Transverse colon (tissue), 4 donors: Measurements from ENCODE around the gene MPPED2. TPM values are rescaled to one million over a fixed set of nuclear protein-coding genes. Genes with fewer than 3 reads are reported as not detected.

Experiments
- DNase-seq: peaks from one replicate; pipeline ENCODE4 v3.0.0-alpha.2; 2019
- H3K27ac ChIP-seq, 4 donors: fragments of 200-600 bp; sonication (generic); 2 replicates each; pipeline ENCODE4 v1.5.1; 2016 to 2018; ENCODE audit warnings: inconsistent platforms in 4 of 4
- H3K27me3 ChIP-seq: fragments of 200-600 bp; sonication (generic); 2 replicates; pipeline ENCODE4 v1.5.1; 2017; ENCODE audit warnings: inconsistent platforms
- H3K36me3 ChIP-seq, 4 donors: fragments of 200-600 bp; sonication (generic); 2 replicates each; pipeline ENCODE4 v1.5.1; 2017 to 2019; ENCODE audit warnings: inconsistent platforms in 4 of 4
- H3K4me1 ChIP-seq, 4 donors: fragments of 200-600 bp; sonication (generic); 2 replicates each; pipeline ENCODE4 v1.5.1; 2017 to 2020; ENCODE audit warnings: inconsistent platforms in 4 of 4
- H3K4me3 ChIP-seq, 4 donors: fragments of 200-600 bp; sonication (generic); 1 replicate in 1 of 4; 2 replicates in 3 of 4; pipeline versions ENCODE4 v1.5.1 to v1.6.1; 2017 to 2019; ENCODE audit warnings: inconsistent platforms in 4 of 4
- H3K9me3 ChIP-seq, 2 donors: fragments of 200-600 bp; sonication (generic); 2 replicates each; pipeline ENCODE4 v1.5.1; 2017 to 2019; ENCODE audit warnings: inconsistent platforms in 2 of 2
- EP300 ChIP-seq: sonication (generic); formaldehyde crosslinking; IDR thresholded peaks from one replicate; pipeline ENCODE4 v1.6.1; 2017; ENCODE audit warnings: antibody characterized with exemption, low read depth
- POLR2A ChIP-seq: fragments of 450-650 bp; IDR thresholded peaks from one replicate; pipeline ENCODE4 v1.6.1; 2016; ENCODE audit warnings: antibody characterized with exemption, mild to moderate bottlenecking, moderate library complexity
- POLR2AphosphoS5 ChIP-seq, 3 donors: sonication (generic); formaldehyde crosslinking; IDR thresholded peaks; one replicate each; pipeline ENCODE4 v1.6.1; 2016; ENCODE audit warnings: antibody characterized with exemption in 3 of 3
- WGBS, 2 donors: methylation state at CpG; one replicate each; pipeline ENCODE4 v1.1.5; 2018; ENCODE audit warnings: low coverage in 1 of 2; 5-methylcytosine and 5-hydroxymethylcytosine counted together
- in situ Hi-C, 4 donors: fragments of 200-750 bp; cut with MboI; loops; one replicate each; pipeline versions ENCODE4 v1.15.0 to v1.15.1; 2017; ENCODE audit warnings: low sequenced_read_pairs in 3 of 4, low pct_ligation_motif_present in 1 of 4, low pct_unique_long_range_greater_than_20kb in 1 of 4
- intact Hi-C: fragments of 100-400 bp; cut with DNase I; formaldehyde crosslinking; loops from one replicate; pipeline ENCODE4 v1.15.1; 2023; ENCODE audit warnings: low total_unique reads
- total RNA-seq, 4 donors: library from RNA; depleted of rRNA; stranded (reverse); fragments of >200 nt; gene quantifications; one replicate each; pipeline ENCODE4 v1.1.0, GENCODE V29; 2016
- TF ChIP-seq, protein P1 (sequence below), 5 experiments: fragments of 200-600 bp in 3 of 5; fragments of 450-650 bp in 2 of 5; sonication (generic) in 3 of 5; IDR thresholded peaks; 1 replicate in 2 of 5; 2 replicates in 3 of 5; pipeline ENCODE4 v1.5.1; 2016 to 2017; ENCODE audit warnings: antibody characterized with exemption in 5 of 5, inconsistent platforms in 3 of 5, mild to moderate bottlenecking in 2 of 5, moderate library complexity in 1 of 5

The MPPED2 gene
- total RNA-seq, 4 donors from 2014 or later: 1.4 to 1.6 TPM; not detected in 2

DNA sequence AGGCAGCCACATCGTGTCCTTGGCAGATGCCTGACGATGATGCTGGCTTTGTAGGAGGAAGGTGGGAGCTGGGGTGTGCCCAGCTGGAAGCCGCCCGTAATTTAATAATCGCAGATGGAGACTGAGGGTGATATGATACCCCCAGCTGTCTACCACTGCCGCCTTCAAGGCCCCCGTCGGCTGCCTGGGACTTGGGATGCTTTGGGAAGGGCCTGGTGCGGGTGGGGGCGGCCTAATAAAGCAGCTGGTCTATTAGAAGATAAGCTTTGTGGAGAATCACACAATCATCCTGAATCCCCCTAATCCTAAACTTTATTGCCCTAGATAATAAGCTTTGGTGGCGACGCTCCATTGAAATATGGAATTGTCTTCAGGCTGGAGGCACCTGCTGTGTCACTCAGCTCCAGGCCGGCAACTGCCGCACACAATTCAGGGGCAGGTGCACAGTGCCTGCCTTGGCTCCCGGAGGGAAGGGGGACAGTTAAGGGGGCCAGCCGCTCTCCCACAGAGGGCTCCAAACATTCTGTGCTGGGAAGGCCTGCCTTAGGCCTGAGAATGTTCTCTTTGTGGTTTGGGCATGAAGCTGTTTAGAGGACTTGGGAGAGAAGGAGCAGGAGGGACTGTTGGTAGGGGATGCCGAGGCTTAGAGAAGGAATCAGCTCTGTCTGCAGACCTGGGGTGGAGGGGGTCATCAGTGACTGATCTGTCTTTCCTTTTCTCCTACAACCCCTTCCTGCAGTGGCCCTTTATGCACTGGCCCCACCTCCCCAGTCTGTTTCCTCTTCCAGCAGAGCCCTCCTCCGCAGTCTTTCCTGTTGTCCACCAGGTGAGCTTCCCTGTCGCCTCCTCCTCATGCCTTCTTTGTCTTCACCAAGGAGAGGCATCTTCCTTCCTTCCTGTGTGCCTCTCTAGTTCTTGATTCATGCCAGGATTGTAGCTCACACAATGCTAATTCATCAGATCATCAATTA, 198.0 kb downstream of the MPPED2 start:
- Histone ChIP-seq H3K27me3 (no peaks in the 10 kb centered on the region), H3K36me3 (no peaks in the 10 kb centered on the region), H3K27ac (no peak overlapping the region), H3K9me3 (no peaks in the 10 kb centered on the region), H3K4me1 (peaks cover 0 to 4% (median 0%) of the 10 kb centered on the region in 4 donors), H3K4me3 (no peak overlapping the region)
- in situ Hi-C loops (no loop called here), intact Hi-C loops (no loop called here)
- no peak for DNase-seq
- 88 to 93% methylated on average over 3 to 19 of the region's 19 CpGs for WGBS, 2 donors
- TF ChIP-seq EP300 (no peak), POLR2AphosphoS5 (IDR thresholded peaks at IDR 0.05) (no peak), POLR2A (no peak)
- TF ChIP-seq, protein P1, sequence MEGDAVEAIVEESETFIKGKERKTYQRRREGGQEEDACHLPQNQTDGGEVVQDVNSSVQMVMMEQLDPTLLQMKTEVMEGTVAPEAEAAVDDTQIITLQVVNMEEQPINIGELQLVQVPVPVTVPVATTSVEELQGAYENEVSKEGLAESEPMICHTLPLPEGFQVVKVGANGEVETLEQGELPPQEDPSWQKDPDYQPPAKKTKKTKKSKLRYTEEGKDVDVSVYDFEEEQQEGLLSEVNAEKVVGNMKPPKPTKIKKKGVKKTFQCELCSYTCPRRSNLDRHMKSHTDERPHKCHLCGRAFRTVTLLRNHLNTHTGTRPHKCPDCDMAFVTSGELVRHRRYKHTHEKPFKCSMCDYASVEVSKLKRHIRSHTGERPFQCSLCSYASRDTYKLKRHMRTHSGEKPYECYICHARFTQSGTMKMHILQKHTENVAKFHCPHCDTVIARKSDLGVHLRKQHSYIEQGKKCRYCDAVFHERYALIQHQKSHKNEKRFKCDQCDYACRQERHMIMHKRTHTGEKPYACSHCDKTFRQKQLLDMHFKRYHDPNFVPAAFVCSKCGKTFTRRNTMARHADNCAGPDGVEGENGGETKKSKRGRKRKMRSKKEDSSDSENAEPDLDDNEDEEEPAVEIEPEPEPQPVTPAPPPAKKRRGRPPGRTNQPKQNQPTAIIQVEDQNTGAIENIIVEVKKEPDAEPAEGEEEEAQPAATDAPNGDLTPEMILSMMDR (IDR thresholded peaks at IDR 0.05): no peak

DNA sequence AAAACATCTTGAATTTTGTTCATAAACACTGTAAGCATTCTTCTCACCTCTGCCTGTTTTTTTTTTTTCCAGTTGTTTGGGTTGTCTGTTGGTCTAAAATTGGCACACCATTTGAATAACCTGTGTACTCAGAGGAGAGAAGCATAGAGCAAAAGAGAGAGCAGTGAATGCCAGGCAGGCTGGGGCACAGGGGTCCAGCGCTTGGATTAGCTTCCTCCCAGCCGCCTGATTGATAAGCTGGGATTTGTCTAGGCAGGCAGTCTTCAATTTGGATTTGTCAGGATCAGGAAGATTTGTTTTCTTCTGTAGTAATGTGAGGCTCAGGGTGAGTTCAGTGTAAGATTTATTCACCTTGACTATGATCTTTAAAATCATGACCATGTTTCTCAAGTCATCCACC, 204.3 kb downstream of the MPPED2 start:
- Histone ChIP-seq H3K27ac (no peak overlapping the region), H3K9me3 (no peaks in the 10 kb centered on the region), H3K36me3 (no peaks in the 10 kb centered on the region), H3K27me3 (no peaks in the 10 kb centered on the region), H3K4me1 (no peaks in the 10 kb centered on the region), H3K4me3 (no peak overlapping the region)
- DNase-seq: no peak
- TF ChIP-seq, protein P1 (IDR thresholded peaks at IDR 0.05): no peak
- TF ChIP-seq POLR2AphosphoS5 (IDR thresholded peaks at IDR 0.05) (no peak), POLR2A (no peak), EP300 (no peak)
- in situ Hi-C loops: no loop called here
- WGBS, 2 donors: 79% methylated on average over 2 of the region's 2 CpGs; no CpG with 5 or more reads in 1 of the 2 donors
- intact Hi-C loops: no loop called here

DNA sequence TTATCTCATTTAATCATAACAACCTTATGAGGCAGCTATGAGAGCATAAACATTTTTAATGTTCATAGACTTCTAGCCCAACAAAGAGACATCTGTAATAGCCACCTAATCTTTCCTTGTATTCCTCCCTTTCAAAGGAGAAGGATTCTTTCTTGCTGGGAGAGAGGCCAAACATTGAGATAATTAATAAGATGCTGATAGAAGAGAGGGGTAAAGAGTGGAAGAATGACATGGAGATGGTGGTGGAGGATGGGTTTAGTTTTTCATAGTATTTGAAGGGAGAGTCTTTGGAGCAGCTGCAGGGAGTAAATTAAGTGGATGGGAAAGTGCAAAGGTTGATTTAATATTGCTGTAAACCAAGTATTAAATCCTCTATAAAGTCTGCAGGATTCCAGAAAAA, 205.3 kb downstream of the MPPED2 start:
- no peak overlapping the region for H3K4me3 ChIP-seq
- no peak for DNase-seq
- no peaks in the 10 kb centered on the region for H3K4me1 ChIP-seq
- intact Hi-C loops (no loop called here), in situ Hi-C loops (no loop called here)
- H3K27me3 ChIP-seq: no peaks in the 10 kb centered on the region
- no peaks in the 10 kb centered on the region for H3K36me3 ChIP-seq
- no peak for TF ChIP-seq EP300
- TF ChIP-seq, protein P1 (IDR thresholded peaks at IDR 0.05): no peak
- TF ChIP-seq POLR2AphosphoS5 (IDR thresholded peaks at IDR 0.05): no peak
- TF ChIP-seq POLR2A: no peak
- no peak overlapping the region for H3K27ac ChIP-seq
- H3K9me3 ChIP-seq: no peaks in the 10 kb centered on the region

DNA sequence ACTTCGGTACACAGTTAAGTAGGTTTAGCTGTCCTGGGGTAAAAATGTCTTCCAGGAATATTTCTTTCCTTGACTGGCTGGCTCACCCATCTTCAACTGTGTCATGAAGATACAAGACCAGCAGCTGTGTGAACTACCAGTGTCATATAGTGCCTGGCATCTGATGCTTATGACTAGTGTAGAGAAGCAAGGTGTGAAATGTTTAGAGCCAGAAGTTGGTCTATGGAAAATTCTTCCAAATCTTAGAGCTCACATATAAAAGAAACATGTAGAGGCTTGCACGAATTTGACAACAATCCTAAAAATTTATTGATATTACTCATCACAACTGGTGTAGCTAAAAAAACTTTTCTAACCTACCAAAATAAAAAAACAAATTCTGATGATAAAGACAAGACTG, 208.8 kb downstream of the MPPED2 start:
- in situ Hi-C loops: no loop called here
- Histone ChIP-seq H3K4me3 (no peak overlapping the region), H3K27me3 (no peaks in the 10 kb centered on the region), H3K9me3 (no peaks in the 10 kb centered on the region), H3K36me3 (no peaks in the 10 kb centered on the region), H3K27ac (no peak overlapping the region), H3K4me1 (no peaks in the 10 kb centered on the region)
- TF ChIP-seq, protein P1 (IDR thresholded peaks at IDR 0.05): no peak
- TF ChIP-seq POLR2A: no peak
- no peak for TF ChIP-seq EP300
- no peak for TF ChIP-seq POLR2AphosphoS5 (IDR thresholded peaks at IDR 0.05)
- intact Hi-C loops: no loop called here
- WGBS, 2 donors: 77 to 82% methylated on average over 2 of the region's 2 CpGs
- DNase-seq: no peak
